ENCODE results near the gene GTF2H4.
"Not testable (repeated sequence)": the region's sequence is repeated elsewhere in the genome, so short reads cannot be mapped to it uniquely, and the experiment has no call there.

GTF2H4 gene

DNA sequence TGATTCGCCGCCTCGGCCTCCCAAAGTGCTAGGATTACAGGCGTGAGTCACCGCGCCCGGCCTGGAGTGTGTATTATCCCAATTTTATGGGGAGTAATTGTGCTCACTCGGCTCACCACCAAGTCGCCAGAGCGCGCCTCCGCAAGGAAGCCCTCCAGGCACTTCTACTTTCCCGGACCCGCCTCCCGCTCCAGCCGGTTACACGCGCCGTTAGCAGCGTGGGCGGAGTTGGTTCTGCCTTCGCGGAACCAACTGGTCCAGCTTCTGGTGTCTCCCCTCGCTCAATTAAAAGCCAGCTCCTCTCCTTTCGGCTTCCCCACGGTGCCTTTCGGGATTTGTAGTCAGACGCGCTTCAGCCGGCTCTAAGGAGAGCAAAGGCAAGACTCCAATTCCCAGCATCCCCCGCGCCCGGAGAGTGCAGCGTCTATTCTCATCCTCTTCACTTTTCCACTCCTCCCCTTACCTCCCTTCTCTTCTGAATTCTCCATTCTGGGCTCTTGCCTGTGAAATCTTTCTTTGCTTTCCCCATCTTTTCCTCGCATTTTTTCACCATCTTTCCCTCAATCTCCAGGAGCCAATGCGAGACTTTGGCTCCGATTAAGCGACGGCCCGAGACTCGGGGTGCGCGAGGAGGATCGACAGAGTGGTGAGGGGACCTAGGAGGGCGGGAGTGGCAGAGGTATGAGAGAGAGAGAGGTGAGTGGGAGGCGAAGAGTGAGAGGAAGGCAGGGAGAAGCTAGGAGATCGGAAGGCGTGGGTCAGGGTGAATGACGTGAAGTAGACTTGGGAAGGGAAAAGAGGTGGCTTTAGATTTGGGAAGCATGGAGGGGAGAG is at the start of gene GTF2H4:
GTF2H4 (plus strand) TSS at position 450 of the 834 bp plus-strand sequence.
- DNase-seq, result peak; percentile 96

DNA sequence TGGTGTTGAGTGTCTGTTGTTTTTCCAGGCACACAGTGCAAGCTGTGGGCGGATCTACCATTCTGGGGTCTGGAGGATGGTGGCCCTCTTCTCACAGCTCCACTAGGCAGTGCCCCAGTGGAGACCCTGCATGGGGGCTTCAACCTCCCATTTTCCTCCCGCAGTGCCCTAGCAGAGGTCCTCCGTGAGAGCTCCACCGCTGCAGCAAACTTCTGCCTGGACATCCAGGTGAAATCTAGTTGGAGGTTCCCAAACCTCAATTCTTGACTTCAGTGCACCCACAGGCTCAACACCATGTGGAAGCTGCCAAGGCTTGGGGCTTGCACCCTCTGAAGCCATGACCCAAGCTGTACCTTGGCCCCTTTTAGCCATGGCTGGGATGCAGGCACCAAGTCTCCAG is 48.3 kb upstream of the GTF2H4 start:
- not testable (repeated sequence) for DNase-seq

DNA sequence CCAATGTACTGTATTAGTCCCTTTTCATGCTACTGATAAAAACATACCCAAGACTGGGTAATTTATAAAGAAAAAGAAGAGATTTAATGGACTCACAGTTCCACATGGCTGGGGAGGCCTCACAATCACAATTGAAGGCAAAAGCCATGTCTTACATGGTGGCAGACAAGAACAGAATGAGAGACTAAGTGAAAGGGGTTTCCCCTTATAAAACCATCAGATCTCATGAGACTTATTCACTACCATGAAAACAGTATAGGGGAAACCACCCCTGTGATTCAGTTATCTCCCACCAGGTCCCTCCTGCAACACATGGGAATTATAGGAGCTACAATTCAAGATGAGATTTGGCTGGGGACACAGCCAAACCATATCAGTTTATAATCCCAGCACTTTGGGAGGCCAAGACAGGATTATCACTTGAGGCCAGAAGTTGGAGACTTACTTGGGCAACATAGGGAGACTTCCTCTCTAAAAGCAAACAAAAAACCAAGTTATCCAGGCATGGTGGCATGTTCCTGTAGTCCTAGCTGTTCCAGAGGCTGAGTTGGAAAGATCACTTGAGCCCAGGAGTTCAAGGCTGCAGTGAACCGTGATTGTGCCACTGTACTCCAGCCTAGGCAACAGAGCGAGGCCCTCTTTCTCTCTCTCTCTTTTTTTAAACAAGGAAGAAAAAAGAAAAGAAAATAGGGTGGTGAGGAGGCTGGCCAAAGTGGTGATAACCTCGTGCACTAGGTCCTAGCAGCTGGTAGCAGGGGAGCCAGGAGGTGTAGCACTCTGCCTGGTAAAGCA is 46.6 kb upstream of the GTF2H4 start:
- no peak for DNase-seq

DNA sequence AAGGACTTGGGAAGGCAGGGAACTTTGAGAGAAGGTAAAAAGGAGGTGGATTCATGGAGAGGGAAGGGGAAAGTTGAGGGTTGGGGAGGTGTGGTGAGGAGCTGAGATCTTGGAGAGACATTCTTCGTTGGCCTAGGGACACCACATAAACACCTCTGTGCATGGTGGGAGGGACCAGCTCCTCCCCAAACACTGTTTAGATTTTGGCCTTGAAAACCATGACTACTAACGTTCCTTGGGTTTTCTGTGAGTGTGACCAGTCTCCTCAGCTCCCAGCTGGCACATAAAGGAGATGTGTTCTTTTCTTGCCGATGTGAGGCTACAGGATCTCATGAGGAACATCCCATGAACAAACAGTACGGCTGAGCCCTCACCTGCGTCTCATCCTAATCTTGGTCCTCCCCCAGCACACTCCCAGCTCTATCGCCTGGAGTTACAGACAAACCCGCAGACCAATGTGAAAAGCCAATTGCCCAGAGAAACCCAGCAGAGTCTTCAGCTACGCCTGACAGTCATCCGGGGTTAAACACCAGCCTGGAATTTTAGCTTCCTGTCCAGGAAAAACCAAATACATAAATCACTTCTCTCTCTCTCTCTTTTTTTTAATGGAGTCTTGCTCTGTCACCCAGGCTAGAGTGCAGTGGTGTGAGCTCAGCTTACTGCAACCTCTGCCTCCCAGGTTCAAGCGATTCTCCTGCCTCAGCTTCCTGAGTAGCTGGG is 45.7 kb upstream of the GTF2H4 start:
- no peak for DNase-seq

DNA sequence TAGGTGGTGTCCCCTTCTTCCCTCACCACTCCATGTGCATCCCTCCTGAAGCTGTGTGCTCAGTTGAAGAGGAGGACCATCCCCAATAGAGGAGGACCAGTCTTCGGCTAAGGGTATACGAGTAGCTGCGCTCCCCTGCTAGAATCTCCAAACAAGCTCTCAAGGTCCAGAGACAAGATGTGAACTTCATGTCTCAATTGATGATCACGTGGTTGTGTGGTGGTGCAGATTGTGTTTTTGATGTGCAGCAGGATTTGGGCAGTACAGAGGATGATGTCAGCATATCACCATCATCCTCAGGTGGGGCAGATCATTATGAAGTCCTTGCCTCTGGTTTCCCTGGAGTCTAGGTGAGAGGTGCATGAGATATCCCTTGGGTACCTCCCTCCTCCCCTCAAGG is 43.7 kb upstream of the GTF2H4 start:
- no peak for DNase-seq

DNA sequence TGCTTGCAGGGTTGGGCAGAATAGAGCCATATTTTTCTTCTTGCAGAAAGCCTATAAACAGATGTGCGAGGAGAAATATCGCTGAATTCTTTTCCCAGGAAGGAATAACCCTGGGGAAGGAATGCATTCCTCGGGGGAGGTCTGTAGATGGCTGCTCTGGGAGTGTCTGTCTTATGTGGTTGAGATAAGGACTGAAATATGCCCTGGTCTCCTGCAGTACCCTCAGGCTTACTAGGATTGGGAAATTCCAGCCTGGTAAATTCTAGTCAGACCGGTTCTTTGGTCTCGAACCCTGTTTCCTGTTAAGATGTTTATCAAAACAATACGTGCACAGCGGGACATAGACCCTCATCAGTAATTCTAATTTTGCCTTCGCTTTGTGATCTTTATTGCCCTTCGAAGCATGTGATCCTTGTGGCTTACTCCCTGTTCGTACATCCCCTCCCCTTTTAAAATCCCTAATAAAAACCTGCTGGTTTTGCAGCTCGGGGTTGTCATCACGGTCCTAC is 38.7 kb upstream of the GTF2H4 start:
- not testable (repeated sequence) for DNase-seq

DNA sequence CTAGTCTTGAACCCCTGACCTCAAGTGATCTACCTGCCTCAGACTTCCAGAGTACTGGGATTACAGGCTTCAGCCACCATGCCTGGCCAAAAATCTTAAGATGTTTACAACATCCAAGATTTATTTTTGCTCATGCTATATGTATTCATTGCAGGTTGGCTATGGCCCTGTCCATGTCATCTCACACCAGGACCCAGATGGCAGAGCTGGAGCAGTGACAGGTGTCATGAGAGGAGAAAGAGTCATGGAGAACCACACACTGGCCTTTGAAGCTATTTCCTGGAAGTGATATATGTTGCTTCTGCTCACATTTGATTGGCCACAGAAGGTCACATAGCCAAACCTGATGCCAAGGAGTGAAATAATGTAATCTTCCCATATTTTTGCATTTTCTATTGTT is 37.5 kb upstream of the GTF2H4 start:
- no peak for DNase-seq

DNA sequence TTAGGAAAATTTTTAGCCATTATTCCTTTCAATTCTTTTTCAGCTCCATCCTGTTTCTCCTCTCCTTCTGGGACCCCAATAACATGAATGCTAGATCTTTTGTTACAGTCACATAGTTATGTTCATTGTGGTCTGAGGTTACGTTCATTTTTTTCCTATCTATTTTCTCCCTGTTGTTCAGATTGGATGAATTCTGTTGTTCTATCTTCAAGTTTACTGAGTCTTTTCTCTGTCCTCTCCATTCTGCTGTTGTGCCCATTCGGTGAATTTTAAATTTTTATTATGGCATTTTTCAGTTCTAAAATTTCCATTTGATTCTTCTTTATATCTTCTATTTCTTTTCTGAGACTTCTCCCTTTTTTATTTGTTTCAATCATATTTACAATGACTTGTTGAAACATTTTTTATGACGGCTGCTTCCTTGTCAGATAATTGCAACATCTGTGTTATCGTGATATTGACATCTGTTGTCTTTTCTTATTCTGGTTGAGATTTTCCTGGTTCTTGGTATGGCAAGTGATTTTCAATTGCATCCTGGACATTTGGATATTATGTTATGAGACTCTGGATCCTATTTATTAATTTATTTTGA is 36.3 kb upstream of the GTF2H4 start:
- no peak for DNase-seq

DNA sequence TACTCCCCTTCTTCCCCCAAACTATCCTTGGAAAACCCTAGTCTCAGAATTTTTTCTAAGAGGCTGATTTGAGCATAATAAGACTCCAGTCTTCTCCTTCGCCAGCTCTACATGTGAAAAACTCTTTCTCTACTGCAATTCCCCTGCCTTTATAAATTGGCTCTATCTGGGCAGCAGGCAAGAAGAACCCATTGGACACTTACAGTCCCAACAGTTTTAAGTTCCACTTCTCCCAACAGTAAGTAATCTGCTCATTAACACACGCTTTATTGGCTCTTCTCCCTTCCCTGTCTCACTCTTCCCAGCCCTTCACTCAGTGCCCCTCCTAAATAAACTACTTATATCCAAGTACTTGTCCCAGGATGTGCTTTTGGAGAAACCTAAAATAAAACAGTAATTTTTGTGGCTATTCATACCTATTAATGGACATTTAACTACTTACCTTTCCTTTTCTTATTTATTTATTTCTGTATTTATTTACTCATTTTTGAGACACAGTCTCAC is 34.8 kb upstream of the GTF2H4 start:
- no peak for DNase-seq

DNA sequence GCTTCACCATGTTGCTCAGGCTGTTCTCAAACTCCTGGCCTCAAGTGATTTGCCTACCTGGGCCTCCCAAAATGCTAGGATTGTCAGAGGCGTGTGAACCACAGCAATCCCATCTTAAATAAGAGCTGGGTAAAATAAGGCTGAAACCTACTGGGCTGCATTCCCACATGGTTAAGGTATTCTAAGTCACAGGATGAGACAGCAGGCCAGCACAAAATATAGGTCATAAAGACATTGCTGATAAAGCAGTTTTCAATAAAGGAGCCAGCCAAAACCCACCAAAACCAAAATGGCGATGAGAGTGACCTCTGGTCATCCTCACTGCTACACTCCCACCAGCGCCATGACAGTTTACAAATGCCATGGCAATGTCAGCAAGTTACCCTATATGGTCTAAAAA is 34.2 kb upstream of the GTF2H4 start:
- DNase-seq, result not testable (repeated sequence)

DNA sequence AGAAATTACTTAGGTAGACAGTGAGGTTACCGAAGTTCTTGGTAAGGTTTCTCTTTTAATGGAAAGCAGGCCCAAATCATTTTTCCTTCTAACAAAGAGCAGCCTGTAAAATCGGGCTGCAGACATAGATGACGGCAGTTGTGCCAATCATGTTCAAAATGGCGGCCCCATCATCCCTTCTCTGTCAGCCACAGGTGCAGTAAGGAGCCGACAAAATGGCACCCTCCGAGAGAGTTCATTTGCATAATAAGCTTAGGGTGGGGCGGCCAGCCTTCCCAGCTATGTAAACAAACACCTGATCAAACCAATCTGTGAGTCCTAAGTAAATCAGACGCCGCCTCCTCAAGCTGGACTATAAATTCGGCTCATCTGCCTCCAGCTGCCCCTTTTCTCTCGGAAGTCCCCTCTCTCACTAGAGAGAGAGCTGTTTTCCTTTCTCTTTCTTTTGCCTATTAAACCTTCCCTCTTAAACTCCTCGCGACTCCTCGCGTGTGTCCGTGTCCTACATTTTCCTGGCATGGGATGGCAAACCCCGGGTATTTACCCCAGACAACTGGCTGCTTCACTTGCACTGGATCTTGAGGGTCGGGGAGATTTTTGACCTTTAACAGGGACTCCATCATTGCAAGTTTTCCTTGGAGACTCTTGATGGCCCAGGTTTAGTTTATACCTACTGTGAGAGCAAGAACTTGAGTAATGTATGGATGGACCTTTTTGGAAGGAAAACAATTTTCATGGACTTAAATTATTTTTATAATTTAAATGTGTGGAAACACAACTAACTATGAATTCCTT is 32.6 kb upstream of the GTF2H4 start:
- peak; percentile 41 for DNase-seq

DNA sequence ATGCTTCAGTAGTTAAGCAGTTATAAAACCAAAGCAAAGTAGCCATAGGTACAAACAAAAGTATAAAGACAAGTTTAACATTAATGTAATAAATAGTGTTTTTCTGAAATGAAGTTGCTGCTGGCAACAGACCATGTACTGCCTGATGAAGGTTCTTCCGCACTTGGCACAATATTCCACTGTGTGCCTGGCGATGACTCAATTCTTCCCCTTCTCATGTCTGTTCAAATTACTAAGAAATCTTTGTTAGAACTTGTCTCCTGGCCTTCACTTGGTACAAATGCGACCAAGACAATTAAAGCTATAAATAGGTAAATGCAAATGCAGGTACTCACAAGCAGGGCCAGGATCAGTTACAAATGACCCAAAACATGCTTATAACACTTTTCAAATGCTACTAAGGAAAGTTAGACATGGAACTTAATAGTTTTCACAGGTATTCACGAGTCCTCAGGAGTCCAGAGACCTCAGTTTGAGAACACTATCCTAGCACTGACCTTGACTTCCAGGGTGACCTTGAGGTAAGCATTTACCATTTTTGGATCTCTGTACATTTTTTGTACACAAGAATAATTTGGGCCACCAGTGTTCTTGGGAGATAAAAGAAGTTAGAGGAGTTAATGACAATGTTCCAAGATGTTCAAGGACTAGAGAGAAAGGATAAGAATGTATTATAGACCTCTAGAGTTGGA is 31.8 kb upstream of the GTF2H4 start:
- DNase-seq, result no peak

DNA sequence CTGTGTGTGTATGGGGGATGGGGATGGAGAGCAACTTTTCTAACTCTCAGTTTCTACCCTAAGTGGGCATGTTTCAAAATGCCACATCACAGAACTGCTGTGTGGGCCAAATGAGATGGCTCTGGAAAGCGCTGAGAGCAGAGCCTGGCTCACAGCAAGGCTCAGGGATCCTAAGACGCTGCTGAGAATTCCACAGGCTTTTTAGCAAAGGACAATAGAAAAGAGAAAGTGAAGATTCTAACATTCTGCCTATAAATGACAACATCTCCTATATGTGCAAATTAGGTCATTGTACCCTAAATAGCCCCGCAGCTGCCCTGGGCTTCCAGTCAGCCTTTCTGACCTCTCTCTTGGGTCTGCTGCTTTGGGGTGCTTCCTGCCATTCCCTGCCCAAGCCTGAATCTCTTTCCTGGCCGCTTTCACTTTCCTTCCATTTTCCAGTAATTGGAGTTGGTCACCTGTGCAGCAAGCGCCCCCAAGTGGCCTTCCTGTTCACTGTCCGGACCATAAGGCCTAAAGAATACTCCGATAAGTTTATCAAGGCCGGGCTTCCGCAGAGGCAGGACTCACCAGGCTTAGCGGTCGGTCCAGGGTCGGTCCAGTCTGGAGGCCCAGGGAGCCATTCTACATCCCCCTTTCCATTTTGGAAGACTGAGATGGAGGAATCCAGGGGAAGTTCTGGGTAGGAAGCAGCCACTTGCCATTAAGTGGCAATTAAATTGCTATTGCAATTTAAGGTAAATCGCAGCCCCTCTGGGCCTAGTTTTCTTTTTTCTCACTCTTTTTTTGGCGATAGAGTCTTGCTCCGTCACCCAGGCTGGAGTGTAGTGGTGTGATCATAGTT is 30.4 kb upstream of the GTF2H4 start:
- peak; percentile 53 for DNase-seq

DNA sequence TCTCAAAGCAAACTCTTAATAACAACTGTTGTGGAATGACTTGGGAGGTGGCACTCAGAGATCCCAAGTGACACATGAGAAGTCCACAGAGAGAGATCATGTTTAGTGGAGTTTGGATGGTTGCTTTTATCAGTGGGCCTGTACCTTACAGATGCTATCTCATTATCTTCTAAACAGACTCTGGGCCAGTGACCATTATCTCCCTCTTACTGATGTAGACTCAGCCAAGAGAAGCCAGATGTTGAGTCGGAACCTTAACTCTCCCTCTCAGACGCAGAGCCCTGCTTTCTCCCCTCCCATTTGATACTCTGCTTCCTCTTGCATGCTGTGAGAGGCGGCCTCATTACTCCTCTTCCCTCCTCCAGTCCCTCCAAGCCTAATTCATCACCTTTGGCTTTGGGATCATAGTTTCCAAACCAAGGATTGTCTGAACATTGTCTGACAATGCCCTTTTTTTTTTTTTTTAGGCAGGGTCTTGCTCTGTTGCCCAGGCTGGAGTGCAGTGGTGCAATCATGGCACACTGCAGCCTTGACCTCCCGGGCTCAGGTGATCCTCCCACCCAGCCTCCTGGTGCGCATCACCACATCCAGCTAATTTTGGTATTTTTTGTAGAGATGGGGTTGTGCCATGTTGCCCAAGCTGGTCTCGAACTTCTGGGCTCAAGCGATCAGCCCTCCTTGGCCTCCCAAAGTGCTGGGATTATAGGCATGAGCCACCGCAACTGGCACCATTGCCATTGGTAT is 28.2 kb upstream of the GTF2H4 start:
- DNase-seq, result no peak

DNA sequence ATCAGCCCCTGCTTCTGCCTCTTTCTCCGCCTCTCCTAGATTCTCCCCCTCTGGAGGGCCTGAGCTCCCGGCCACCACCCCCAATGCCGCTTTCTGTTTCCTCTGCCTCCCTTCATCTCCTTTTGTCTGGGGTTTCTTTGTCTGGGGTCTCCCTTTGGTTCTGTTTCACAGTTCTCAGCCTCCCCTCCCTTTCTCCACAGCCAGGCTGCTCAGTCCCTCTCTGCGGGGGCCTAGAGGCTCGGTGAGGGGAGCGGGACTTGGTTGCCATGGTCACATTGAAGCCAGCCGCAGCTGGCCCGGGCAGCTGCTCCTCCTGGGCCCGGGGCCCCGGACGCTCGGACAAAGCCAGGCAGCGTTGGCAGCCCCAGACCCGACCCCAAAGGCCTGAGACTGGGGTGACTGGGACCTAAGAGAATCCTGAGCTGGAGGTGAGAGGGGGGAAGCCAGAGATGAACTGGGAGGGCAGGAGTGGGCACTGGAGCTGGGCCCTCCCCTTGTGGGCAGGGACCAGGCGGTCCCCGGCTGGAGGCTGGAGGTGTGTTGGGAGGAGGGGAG is 27.2 kb upstream of the GTF2H4 start:
- DNase-seq, result no peak

DNA sequence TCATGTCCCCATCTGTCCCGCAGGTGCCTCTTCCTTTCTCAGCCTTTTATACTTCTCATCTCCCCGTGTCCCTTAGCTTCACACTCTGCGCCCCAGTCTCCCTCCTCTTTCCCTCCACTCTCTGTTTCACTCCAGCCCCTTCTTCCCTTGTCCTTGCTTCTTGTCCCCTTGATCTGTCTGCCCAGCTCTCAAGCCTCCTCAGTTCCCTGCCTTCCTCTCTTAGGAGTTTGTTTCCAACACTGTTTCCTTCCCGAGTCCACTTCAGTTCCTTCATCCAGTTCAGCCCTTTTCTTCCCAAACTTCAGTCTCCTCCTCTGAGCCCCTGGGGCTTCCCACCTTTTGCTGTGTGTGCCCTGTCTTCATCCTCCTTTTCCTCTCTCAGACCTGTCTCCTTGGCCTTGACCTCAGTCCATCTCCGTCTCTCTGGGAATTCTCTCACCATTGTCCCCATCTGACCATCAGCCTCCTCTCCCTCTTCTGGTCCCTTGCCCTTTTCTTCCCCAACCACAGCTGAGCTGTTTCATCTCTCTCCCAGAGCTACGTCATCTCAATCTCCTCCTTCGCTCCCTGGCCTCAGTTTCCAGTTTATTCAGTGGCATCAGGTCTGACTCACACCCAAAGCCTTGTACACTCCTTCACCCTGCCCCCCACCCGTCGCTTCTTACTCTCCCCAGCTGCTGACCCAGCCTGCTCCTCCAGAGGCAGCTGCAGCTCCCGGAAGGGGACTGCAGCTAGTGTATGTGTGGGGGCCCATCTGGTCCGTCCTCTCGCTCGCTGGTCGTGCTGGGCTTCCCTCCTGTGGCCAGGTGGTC is 26.4 kb upstream of the GTF2H4 start:
- peak; percentile 15 for DNase-seq

DNA sequence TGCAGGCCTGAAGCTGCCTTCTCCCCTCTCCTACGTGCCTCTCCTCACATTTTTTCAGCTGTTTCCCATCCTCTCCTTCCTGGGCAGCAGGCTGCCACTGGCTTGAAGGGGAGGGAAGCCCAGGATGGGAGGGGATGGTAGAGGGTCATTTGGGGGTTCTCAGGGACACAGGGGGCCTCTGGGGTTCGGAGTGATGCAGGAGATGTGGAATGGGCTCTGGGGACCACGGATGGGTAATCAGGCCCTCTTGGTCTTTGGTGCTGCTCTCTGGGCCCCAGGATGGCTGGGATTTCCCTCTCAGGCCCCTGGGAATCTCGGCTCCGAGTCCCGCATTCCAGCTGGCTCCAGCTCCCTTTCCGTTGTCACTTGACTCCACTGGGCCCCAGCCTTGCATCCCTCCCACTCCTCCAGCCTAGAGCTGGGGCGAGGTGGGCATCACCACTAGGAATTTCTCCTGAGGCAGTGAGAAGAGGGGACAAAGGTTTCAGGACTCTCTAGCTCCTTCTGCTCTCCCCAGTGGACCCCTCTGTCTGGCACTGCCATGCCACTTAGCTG is 25.7 kb upstream of the GTF2H4 start:
- peak; percentile 56 for DNase-seq

Data from NCI-H2171 (cell line).